Endothelial cell of coronary artery (primary cell): Measurements from ENCODE around the gene NUP93. TPM values are rescaled to one million over a fixed set of nuclear protein-coding genes. Genes with fewer than 3 reads are reported as not detected.

ENCODE experiments used
- total RNA-seq: library from RNA; depleted of rRNA; stranded (reverse); fragments of >200 nt; gene quantifications from 2 replicates; pipeline ENCODE4 v1.2.3, GENCODE V29; 2014

The NUP93 gene
- total RNA-seq: 71.1 and 119 TPM in 2 replicates

GRCh38 chr16:56729735-56730662, at the start of gene NUP93:
Gene NUP93 (plus strand): TSS chr16:56730129. CDS start chr16:56748248, 18,119 bp downstream.

GRCh38 chr16:56681939-56682702, 47.8 kb upstream of the NUP93 start, which contains the start of gene MT1X:
Gene MT1X (plus strand): TSS chr16:56682470. CDS start chr16:56682541, 71 bp downstream.

GRCh38 chr16:56864960-56865359, 135.0 kb downstream of the NUP93 start, which contains the start of gene SLC12A3:
Gene SLC12A3 (plus strand): TSS chr16:56865207. CDS start chr16:56865236, 29 bp downstream.

Other genes with a start within 250 kb of the NUP93 start
- 43.9 and 62.4 TPM in 2 replicates for gene BBS2, start 210.1 kb upstream of the NUP93 start, total RNA-seq
- gene MT4, start 165.1 kb upstream of the NUP93 start, total RNA-seq: not detected in 2 replicates
- not detected in 2 replicates for gene MT3, start 140.6 kb upstream of the NUP93 start, total RNA-seq
- 118 and 174 TPM in 2 replicates for gene MT2A, start 121.5 kb upstream of the NUP93 start, total RNA-seq
- 131 and 212 TPM in 2 replicates for gene MT1E, start 104.3 kb upstream of the NUP93 start, total RNA-seq
- gene MT1M, start 97.5 kb upstream of the NUP93 start, total RNA-seq: 2.2 and 5.2 TPM in 2 replicates
- gene MT1A, start 91.5 kb upstream of the NUP93 start, total RNA-seq: 3.2 and 3.3 TPM in 2 replicates
- not detected in 2 replicates for gene MT1B, start 78.2 kb upstream of the NUP93 start, total RNA-seq
- 0.99 and 1.0 TPM in 2 replicates for gene MT1F, start 72.2 kb upstream of the NUP93 start, total RNA-seq
- gene MT1G, start 62.1 kb upstream of the NUP93 start, total RNA-seq: not detected in 2 replicates
- not detected in 2 replicates for gene MT1H, start 60.3 kb upstream of the NUP93 start, total RNA-seq
- 13.8 and 27.1 TPM in 2 replicates for gene MT1X, start 47.7 kb upstream of the NUP93 start, total RNA-seq
- not detected in 2 replicates for gene SLC12A3, start 135.1 kb downstream of the NUP93 start, total RNA-seq
- gene HERPUD1, start 202.0 kb downstream of the NUP93 start, total RNA-seq: 41.1 and 44.7 TPM in 2 replicates
- gene CETP, start 231.8 kb downstream of the NUP93 start, total RNA-seq: 0.19 and 0.90 TPM in 2 replicates